B cell (primary cell): ENCODE measurements around the gene PNMA8B. TPM values are rescaled to one million over a fixed set of nuclear protein-coding genes. Genes with fewer than 3 reads are reported as not detected.

Source experiments
- ATAC-seq: fragments of 200-7000 bp; cut with Tn5 transposase; one replicate; pipeline ENCODE4 v1.10.0; 2021; ENCODE audit warnings: low read depth, mild to moderate bottlenecking, moderate number of reproducible peaks, moderate library complexity
- CTCF ChIA-PET: fragments of 350-600 bp; sonication (Branson Sonifier 250); formaldehyde crosslinking; loops from one replicate; lab custom pipeline; 2021; ENCODE audit warnings: antibody characterized with exemption, inconsistent platforms; lab: Charles Lee
- POLR2A ChIA-PET: fragments of 350-600 bp; sonication (Branson Sonifier 250); formaldehyde crosslinking; loops from one replicate; lab custom pipeline; 2021; ENCODE audit warnings: antibody characterized with exemption; lab: Charles Lee
- DNase-seq: peaks from one replicate; pipeline ENCODE4 v3.0.0; 2013
- H2AFZ ChIP-seq: 2 replicates; pipeline ENCODE4 v1.6.1; 2012; ENCODE audit warnings: mild to moderate bottlenecking, low read depth, low read length; ENCODE audit not compliant: insufficient read depth, poor library complexity, severe bottlenecking
- H3K27ac ChIP-seq, 2 donors: 1 replicate in 1 of 2; 2 replicates in 1 of 2; pipeline ENCODE4 v1.5.1; 2012 to 2013; ENCODE audit warnings: low read length in 2 of 2, mild to moderate bottlenecking in 2 of 2, moderate library complexity in 1 of 2
- H3K27me3 ChIP-seq, 4 experiments: fragments of 200-600 bp in 1 of 4; sonication (generic) in 1 of 4; replicated peaks in 1 of 4; 1 replicate in 2 of 4; 2 replicates in 2 of 4; pipeline versions ENCODE4 v1.6.1 to v1.7.0; 2013 to 2016; ENCODE audit warnings: low read length in 3 of 4, mild to moderate bottlenecking in 2 of 4, mixed read lengths in 1 of 4, moderate library complexity in 1 of 4; ENCODE audit not compliant: insufficient read depth in 4 of 4, control insufficient read depth in 3 of 4; ENCODE audit errors: control extremely low read depth in 1 of 4
- H3K36me3 ChIP-seq, 2 experiments: replicated peaks in 1 of 2; 1 replicate in 1 of 2; 2 replicates in 1 of 2; pipeline versions ENCODE4 v1.6.1 to v1.7.1; 2013; ENCODE audit warnings: low read length in 1 of 2; ENCODE audit not compliant: insufficient read depth in 2 of 2, control insufficient read depth in 1 of 2; ENCODE audit errors: control extremely low read depth in 1 of 2, extremely low read depth in 1 of 2
- H3K4me1 ChIP-seq, 2 donors: fragments of 200-600 bp in 1 of 2; sonication (generic) in 1 of 2; 1 replicate in 1 of 2; 2 replicates in 1 of 2; pipeline versions ENCODE4 v1.5.1 to v1.6.1; 2013 to 2017; ENCODE audit warnings: low read length in 2 of 2; ENCODE audit not compliant: control insufficient read depth in 2 of 2, insufficient read depth in 2 of 2
- H3K4me2 ChIP-seq: replicated peaks from 2 replicates; pipeline ENCODE3; 2012; ENCODE audit warnings: mild to moderate bottlenecking, low read depth, low read length; ENCODE audit not compliant: poor library complexity, severe bottlenecking
- H3K4me3 ChIP-seq, 5 experiments: fragments of 200-600 bp in 1 of 5; sonication (generic) in 1 of 5; 1 replicate in 3 of 5; 2 replicates in 2 of 5; pipeline versions ENCODE4 v1.5.1 to v1.7.0; 2011 to 2016; ENCODE audit warnings: low read length in 4 of 5, mild to moderate bottlenecking in 4 of 5, low read depth in 2 of 5, control low read depth in 1 of 5, moderate library complexity in 1 of 5; ENCODE audit not compliant: insufficient read depth in 1 of 5; ENCODE audit errors: control extremely low read depth in 1 of 5, extremely low read depth in 1 of 5
- H3K79me2 ChIP-seq: fragments of 200-600 bp; sonication (generic); one replicate; pipeline ENCODE4 v1.6.0; 2016; ENCODE audit warnings: low read length; ENCODE audit not compliant: control insufficient read depth, insufficient read depth
- H3K9ac ChIP-seq: fragments of 200-600 bp; sonication (generic); 2 replicates; pipeline ENCODE4 v1.6.1; 2017; ENCODE audit warnings: mild to moderate bottlenecking, low read length, moderate library complexity
- H3K9me3 ChIP-seq, 3 donors: one replicate each; pipeline versions ENCODE4 v1.6.1 to v1.7.1; 2013; ENCODE audit warnings: low read length in 2 of 3; ENCODE audit not compliant: control insufficient read depth in 2 of 3, insufficient read depth in 1 of 3; ENCODE audit errors: control extremely low read depth in 1 of 3
- H4K20me1 ChIP-seq: 2 replicates; pipeline ENCODE4 v1.6.0; 2012; ENCODE audit warnings: mild to moderate bottlenecking, low read length; ENCODE audit not compliant: insufficient read depth, control insufficient read depth, poor library complexity, severe bottlenecking
- H3K27ac Mint-ChIP-seq: one replicate; pipeline ENCODE4 v1.8.0; 2021; ENCODE audit warnings: mixed read lengths
- H3K27me3 Mint-ChIP-seq: one replicate; pipeline ENCODE4 v1.8.0; 2021; ENCODE audit warnings: mixed read lengths
- H3K4me1 Mint-ChIP-seq: one replicate; pipeline ENCODE4 v1.8.0; 2021; ENCODE audit warnings: mixed read lengths
- H3K4me3 Mint-ChIP-seq: one replicate; pipeline ENCODE4 v1.8.0; 2021; ENCODE audit warnings: mixed read lengths
- H3K9me3 Mint-ChIP-seq: one replicate; pipeline ENCODE4 v1.8.0; 2022; ENCODE audit warnings: mixed read lengths; ENCODE audit not compliant: insufficient read depth
- EZH2 ChIP-seq: IDR thresholded peaks from 2 replicates; pipeline ENCODE4 v1.6.1; 2012; ENCODE audit warnings: borderline replicate concordance, low read depth, mild to moderate bottlenecking, moderate library complexity, low read length; ENCODE audit not compliant: insufficient read depth, poor library complexity, severe bottlenecking
- WGBS: methylation state at CpG from one replicate; pipeline ENCODE4 v1.1.5; 2013; ENCODE audit warnings: missing lambda C conversion rate; ENCODE audit not compliant: insufficient coverage; 5-methylcytosine and 5-hydroxymethylcytosine counted together
- intact Hi-C: fragments of 100-400 bp; cut with micrococcal nuclease; formaldehyde crosslinking; loops from one replicate; pipeline ENCODE4 v1.10.0; 2022
- polyA plus RNA-seq: library from polyadenylated mRNA; depleted of rRNA; stranded (reverse); fragments of >200 nt; gene quantifications from 2 replicates; pipeline ENCODE4 v1.2.3, GENCODE V29; 2012
- total RNA-seq, 2 donors: library from RNA; stranded (reverse); fragments of 120-200 nt in 1 of 2; gene quantifications; 1 replicate in 1 of 2; 2 replicates in 1 of 2; pipeline versions ENCODE4 v1.2.3 to v1.2.4, GENCODE V29; 2013 to 2022
- TF ChIP-seq, protein P1 (sequence below): fragments of 200-600 bp; IDR thresholded peaks from one replicate; pipeline ENCODE4 v1.8.0; 2022; ENCODE audit warnings: antibody characterized with exemption, mild to moderate bottlenecking

The PNMA8B gene
- total and polyA plus RNA-seq, 2 donors (not counting 1 experiment from before 2014, with no cell fraction given) = 0.10 to 0.32 TPM

DNA sequence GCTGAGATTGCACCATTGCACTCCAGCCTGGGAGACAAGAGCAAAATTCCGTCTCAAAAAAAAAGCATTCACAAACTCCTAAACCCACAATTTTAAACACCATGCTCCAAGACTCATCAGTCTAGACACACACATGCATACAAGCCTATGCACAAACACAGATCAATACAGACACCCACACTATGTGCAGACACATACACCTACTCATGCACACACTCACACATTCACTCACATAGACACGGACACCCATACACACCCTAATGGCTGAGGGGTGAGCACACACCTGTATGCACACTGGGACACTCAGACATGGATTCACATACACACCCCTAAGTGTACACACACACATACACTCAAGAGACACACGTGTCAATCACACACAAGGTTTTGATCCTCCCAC, 9.3 kb downstream of the PNMA8B start:
- WGBS = 88% methylated on average over 3 of the region's 3 CpGs
- intact Hi-C loops = loop anchor here (2.0 kb wide), 1 partner anchor 206 kb away; no protein-coding TSS in a partner anchor
- H3K9me3 Mint-ChIP-seq = no peaks in the 10 kb centered on the region

DNA sequence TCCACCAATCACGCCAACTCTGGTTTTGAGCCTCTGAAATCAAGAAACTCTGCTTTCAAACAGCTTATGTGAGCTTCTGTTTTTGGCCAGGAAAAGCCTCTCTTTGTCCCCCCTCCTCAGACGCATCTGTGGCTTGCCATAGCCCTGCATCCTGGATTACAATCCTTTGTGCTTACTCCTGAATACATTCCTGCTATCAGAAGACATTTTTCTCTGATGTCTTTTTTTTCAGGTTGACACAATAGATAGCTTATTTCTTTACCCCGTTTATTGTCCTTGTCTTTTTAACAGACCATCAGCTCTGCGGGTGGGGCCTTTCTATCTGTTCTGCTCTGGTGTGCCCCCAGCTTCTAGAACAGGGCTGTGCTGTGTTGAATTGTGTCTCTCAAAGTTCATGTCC, 11.0 kb downstream of the PNMA8B start:
- Histone ChIP-seq H3K9me3 (peaks cover 0 to 19% (median 0%) of the 10 kb centered on the region in 3 donors), H2AFZ (no peak overlapping the region), H3K4me3 (no peak overlapping the region), H4K20me1 (no peaks in the 10 kb centered on the region), H3K27me3 (peaks cover 0 to 40% (median 24%) of the 10 kb centered on the region in 4 experiments), H3K36me3 (no peaks in the 10 kb centered on the region), H3K27ac (no peak overlapping the region), H3K79me2 (no peaks in the 10 kb centered on the region), H3K4me1 (peaks cover 13 to 20% of the 10 kb centered on the region in 2 donors), H3K4me2 (no peak overlapping the region), H3K9ac (no peak overlapping the region)
- WGBS = 83% methylated on average over 3 of the region's 4 CpGs
- Mint-ChIP-seq H3K9me3 (no peaks in the 10 kb centered on the region), H3K27me3 (peaks cover 58% of the 10 kb centered on the region), H3K4me1 (peaks cover 14% of the 10 kb centered on the region), H3K4me3 (no peak overlapping the region), H3K27ac (no peak overlapping the region)
- ChIA-PET POLR2A (no interaction called here), CTCF (interaction anchor here (1.1 kb wide), 1 partner anchor 89 kb away, joined by 4 read pairs; no protein-coding TSS in a partner anchor)
- TF ChIP-seq, protein P1, sequence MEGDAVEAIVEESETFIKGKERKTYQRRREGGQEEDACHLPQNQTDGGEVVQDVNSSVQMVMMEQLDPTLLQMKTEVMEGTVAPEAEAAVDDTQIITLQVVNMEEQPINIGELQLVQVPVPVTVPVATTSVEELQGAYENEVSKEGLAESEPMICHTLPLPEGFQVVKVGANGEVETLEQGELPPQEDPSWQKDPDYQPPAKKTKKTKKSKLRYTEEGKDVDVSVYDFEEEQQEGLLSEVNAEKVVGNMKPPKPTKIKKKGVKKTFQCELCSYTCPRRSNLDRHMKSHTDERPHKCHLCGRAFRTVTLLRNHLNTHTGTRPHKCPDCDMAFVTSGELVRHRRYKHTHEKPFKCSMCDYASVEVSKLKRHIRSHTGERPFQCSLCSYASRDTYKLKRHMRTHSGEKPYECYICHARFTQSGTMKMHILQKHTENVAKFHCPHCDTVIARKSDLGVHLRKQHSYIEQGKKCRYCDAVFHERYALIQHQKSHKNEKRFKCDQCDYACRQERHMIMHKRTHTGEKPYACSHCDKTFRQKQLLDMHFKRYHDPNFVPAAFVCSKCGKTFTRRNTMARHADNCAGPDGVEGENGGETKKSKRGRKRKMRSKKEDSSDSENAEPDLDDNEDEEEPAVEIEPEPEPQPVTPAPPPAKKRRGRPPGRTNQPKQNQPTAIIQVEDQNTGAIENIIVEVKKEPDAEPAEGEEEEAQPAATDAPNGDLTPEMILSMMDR = no peak
- TF ChIP-seq EZH2 = no peak
- DNase-seq (no peak), ATAC-seq (no peak)
- intact Hi-C loops = no loop called here

More for the DNA sequence above, 9.3 kb downstream of the PNMA8B start:
- CTCF ChIA-PET = no interaction called here
- POLR2A ChIA-PET = no interaction called here
- DNase-seq (no peak), ATAC-seq (no peak)
- no peak overlapping the region for H3K4me3 Mint-ChIP-seq
- Histone ChIP-seq H3K36me3 (no peaks in the 10 kb centered on the region), H3K4me2 (no peak overlapping the region), H3K27ac (no peak overlapping the region), H3K9me3 (peaks cover 0 to 36% (median 0%) of the 10 kb centered on the region in 3 donors), H3K27me3 (peaks cover 0 to 56% (median 33%) of the 10 kb centered on the region in 4 experiments), H3K79me2 (no peaks in the 10 kb centered on the region), H3K4me3 (no peak overlapping the region), H4K20me1 (no peaks in the 10 kb centered on the region), H3K4me1 (peaks cover 21 to 33% of the 10 kb centered on the region in 2 donors), H2AFZ (no peak overlapping the region), H3K9ac (no peak overlapping the region)
- peaks cover 68% of the 10 kb centered on the region for H3K27me3 Mint-ChIP-seq
- H3K4me1 Mint-ChIP-seq = peaks cover 18% of the 10 kb centered on the region
- no peak overlapping the region for H3K27ac Mint-ChIP-seq
- no peak for TF ChIP-seq EZH2
- TF ChIP-seq, protein P1 = no peak
